Activated CD4-positive, CD25-positive, alpha-beta regulatory T cell (primary cell): ENCODE results near the gene OR2AJ1.

ENCODE experiments used
- DNase-seq, 4 experiments: peaks; one replicate each; lab custom pipeline; 2025; lab: John Stamatoyannopoulos, UW

Gene OR2AJ1

DNA sequence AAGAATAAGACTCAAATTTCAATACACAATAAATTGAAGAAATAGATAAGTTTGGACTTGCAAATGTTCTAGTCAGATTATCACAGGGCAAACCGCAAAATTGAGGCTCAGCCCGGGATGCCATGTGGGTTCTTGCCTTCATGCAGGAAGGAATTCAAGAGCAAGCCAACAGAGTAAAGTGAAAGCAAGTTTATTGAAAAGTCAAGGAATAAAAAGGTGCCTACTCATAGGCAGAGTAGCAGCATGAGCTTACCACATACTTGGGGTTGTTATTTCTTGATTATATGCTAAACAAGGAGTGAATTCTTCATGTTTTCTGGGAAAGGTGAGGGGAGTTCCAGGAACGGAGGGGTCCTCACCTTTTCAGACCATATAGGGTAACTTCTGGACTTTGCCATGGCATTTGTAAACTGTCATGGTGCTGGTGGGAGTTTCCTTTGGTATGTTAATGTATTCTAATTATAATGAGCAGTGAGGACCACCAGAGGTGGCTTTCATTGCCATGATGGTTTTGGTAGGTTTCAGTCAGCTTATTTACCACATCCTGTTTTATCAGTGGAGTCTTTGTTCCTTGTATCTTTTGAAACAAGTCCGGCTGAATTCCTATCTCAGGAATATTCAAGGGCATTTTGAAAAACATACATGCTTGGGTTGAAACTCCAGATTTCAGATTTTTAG lies 38.4 kb downstream of the OR2AJ1 start:
- DNase-seq = no peak

GRCh38 chr1:247964933-247965332 lies 40.2 kb downstream of the OR2AJ1 start, which contains the start of gene OR2AK2:
OR2AK2 (plus strand) TSS chr1:247965233; CDS start chr1:247965377, 144 bp downstream.
- no peak for DNase-seq

GRCh38 chr1:247966532-247967204 lies 42.0 kb downstream of the OR2AJ1 start:
- DNase-seq = no peak
